ENCODE data around the gene PTPRA.
"Not testable (repeated sequence)": the region's sequence is repeated elsewhere in the genome, so short reads cannot be mapped to it uniquely, and the experiment has no call there.

PTPRA gene

GRCh38 chr20:3051385-3052019 lies 178.2 kb downstream of the PTPRA start:
- TF ChIP-seq MYC (IDR thresholded peaks at IDR 0.05; ENCODE audit: low read depth, low read length), result no peak
- no peak for TF ChIP-seq MAX (IDR thresholded peaks at IDR 0.05; ENCODE audit: low read depth, low read length)
- no peak for TF ChIP-seq CTCF (IDR thresholded peaks at IDR 0.05; ENCODE audit: low read depth, low read length)
- no peak for TF ChIP-seq POLR2A (IDR thresholded peaks at IDR 0.05; ENCODE audit: extremely low read depth, insufficient read length)
- DNase-seq (ENCODE audit: low read depth), result no peak
- no peak overlapping the region for H3K4me3 ChIP-seq (ENCODE audit: low read depth, low read length)

GRCh38 chr20:3059489-3059888 lies 186.2 kb downstream of the PTPRA start:
- TF ChIP-seq POLR2A (IDR thresholded peaks at IDR 0.05; ENCODE audit: extremely low read depth, insufficient read length) (no peak), MYC (IDR thresholded peaks at IDR 0.05; ENCODE audit: low read depth, low read length) (no peak), MAX (IDR thresholded peaks at IDR 0.05; ENCODE audit: low read depth, low read length) (no peak), CTCF (IDR thresholded peaks at IDR 0.05; ENCODE audit: low read depth, low read length) (no peak)
- H3K4me3 ChIP-seq (ENCODE audit: low read depth, low read length), result no peak overlapping the region
- no peak for DNase-seq (ENCODE audit: low read depth)

- H3K4me3 ChIP-seq (ENCODE audit: low read depth, low read length); DNase-seq (ENCODE audit: low read depth): not testable (repeated sequence)
Observed at GRCh38 chr20:3064119-3064518, 190.8 kb downstream of the PTPRA start.

- H3K4me3 ChIP-seq (ENCODE audit: low read depth, low read length), result no peak overlapping the region
- TF ChIP-seq CTCF (IDR thresholded peaks at IDR 0.05; ENCODE audit: low read depth, low read length), result no peak
- TF ChIP-seq MAX (IDR thresholded peaks at IDR 0.05; ENCODE audit: low read depth, low read length), result no peak
- TF ChIP-seq POLR2A (IDR thresholded peaks at IDR 0.05; ENCODE audit: extremely low read depth, insufficient read length), result no peak
- TF ChIP-seq MYC (IDR thresholded peaks at IDR 0.05; ENCODE audit: low read depth, low read length), result no peak
- DNase-seq (ENCODE audit: low read depth), result no peak
Observed at GRCh38 chr20:3067139-3068014, 194.1 kb downstream of the PTPRA start.

GRCh38 chr20:3068075-3068474 lies 194.8 kb downstream of the PTPRA start:
- no peak overlapping the region for H3K4me3 ChIP-seq (ENCODE audit: low read depth, low read length)
- TF ChIP-seq MYC (IDR thresholded peaks at IDR 0.05; ENCODE audit: low read depth, low read length), result no peak
- TF ChIP-seq MAX (IDR thresholded peaks at IDR 0.05; ENCODE audit: low read depth, low read length), result no peak
- TF ChIP-seq POLR2A (IDR thresholded peaks at IDR 0.05; ENCODE audit: extremely low read depth, insufficient read length), result no peak
- TF ChIP-seq CTCF (IDR thresholded peaks at IDR 0.05; ENCODE audit: low read depth, low read length), result no peak
- no peak for DNase-seq (ENCODE audit: low read depth)
